Gastrocnemius medialis (tissue), 4 donors: Measurements from ENCODE around the gene KIF13A.

Source experiments
- CTCF ChIP-seq, 5 experiments: fragments of 450-650 bp in 3 of 5; fragments of 200-600 bp in 2 of 5; sonication (generic) in 2 of 5; IDR thresholded peaks in 4 of 5; conservative IDR thresholded peaks in 1 of 5; 1 replicate in 4 of 5; 2 replicates in 1 of 5; pipeline ENCODE4 v1.5.1; 2016 to 2019; ENCODE audit warnings: antibody characterized with exemption in 5 of 5, mild to moderate bottlenecking in 3 of 5, moderate library complexity in 3 of 5
- POLR2A ChIP-seq, 2 donors: fragments of 450-650 bp; IDR thresholded peaks; one replicate each; pipeline ENCODE4 v1.6.1; 2017; ENCODE audit warnings: antibody characterized with exemption in 2 of 2, mild to moderate bottlenecking in 2 of 2, moderate library complexity in 2 of 2

DNA sequence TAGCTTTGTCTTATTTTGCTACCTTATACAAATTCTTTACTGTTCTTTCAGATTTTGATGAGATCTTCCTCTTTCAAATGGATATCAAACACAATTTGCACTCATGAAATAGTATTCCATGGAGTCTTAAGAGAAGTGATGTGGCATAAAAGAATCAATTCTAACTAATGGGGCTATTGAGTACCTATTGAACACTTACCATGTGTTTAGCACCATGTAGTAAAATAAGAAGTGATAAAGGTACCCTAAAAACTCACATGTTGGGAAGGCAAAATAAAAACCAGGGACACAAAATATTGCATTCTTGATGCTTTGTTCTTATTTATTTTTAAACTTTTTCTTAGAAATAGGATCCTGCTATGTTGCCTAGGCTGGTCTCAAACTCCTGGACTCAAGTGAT, 56.2 kb downstream of the KIF13A start:
- TF ChIP-seq POLR2A (IDR thresholded peaks at IDR 0.05) (no peak), CTCF (IDR thresholded peaks at IDR 0.05 in 4 of 5, conservative IDR thresholded peaks at IDR 0.05 in 1 of 5) (no peak)
